Body of pancreas (tissue), 4 donors: Measurements from ENCODE around the gene GLI1. TPM values are rescaled to one million over a fixed set of nuclear protein-coding genes. Genes with fewer than 3 reads are reported as not detected.
"Not testable (repeated sequence)": the region's sequence is repeated elsewhere in the genome, so short reads cannot be mapped to it uniquely, and the experiment has no call there.

Experiments
- ATAC-seq: fragments of 150-250 bp; one replicate; pipeline ENCODE4 v1.9.1; 2016
- DNase-seq, 4 donors: peaks; one replicate each; pipeline ENCODE4 v3.0.0-alpha.2; 2019
- H3K27ac ChIP-seq, 4 donors: fragments of 200-600 bp; sonication (generic); 1 replicate in 3 of 4; 2 replicates in 1 of 4; pipeline versions ENCODE4 v1.5.1 to v1.6.1; 2016 to 2019; ENCODE audit warnings: mild to moderate bottlenecking in 1 of 4, mixed read lengths in 1 of 4, moderate library complexity in 1 of 4
- H3K27me3 ChIP-seq, 2 donors: fragments of 200-600 bp; sonication (generic); one replicate each; pipeline ENCODE4 v1.6.0; 2016; ENCODE audit warnings: mild to moderate bottlenecking in 1 of 2
- H3K36me3 ChIP-seq, 2 donors: fragments of 200-600 bp; sonication (generic); replicated peaks in 1 of 2; 2 replicates each; pipeline ENCODE4 v1.5.1; 2016; ENCODE audit warnings: low read depth in 2 of 2; ENCODE audit not compliant: insufficient read depth in 1 of 2
- H3K4me1 ChIP-seq: fragments of 200-600 bp; sonication (generic); one replicate; pipeline ENCODE4 v1.6.0; 2016
- H3K4me3 ChIP-seq, 2 donors: fragments of 200-600 bp; sonication (generic); 1 replicate in 1 of 2; 2 replicates in 1 of 2; pipeline ENCODE4 v1.5.1; 2016 to 2019
- H3K9me3 ChIP-seq, 3 donors: fragments of 200-600 bp; sonication (generic); 1 replicate in 2 of 3; 2 replicates in 1 of 3; pipeline ENCODE4 v1.5.1; 2016
- POLR2A ChIP-seq, 3 donors: fragments of 450-650 bp; IDR thresholded peaks; one replicate each; pipeline ENCODE4 v1.6.1; 2016; ENCODE audit warnings: antibody characterized with exemption in 3 of 3, mild to moderate bottlenecking in 2 of 3
- WGBS, 2 donors: methylation state at CpG; one replicate each; pipeline ENCODE4 v1.1.5; 2017; 5-methylcytosine and 5-hydroxymethylcytosine counted together
- intact Hi-C: fragments of 100-400 bp; cut with DNase I; formaldehyde crosslinking; loops from one replicate; pipeline ENCODE4 v1.15.1; 2023
- total RNA-seq, 2 donors: library from RNA; depleted of rRNA; stranded (reverse); fragments of >200 nt; gene quantifications; one replicate each; pipeline ENCODE4 v1.1.0, GENCODE V29; 2016
- TF ChIP-seq, protein P1 (sequence below), 7 experiments: fragments of 450-650 bp in 4 of 7; fragments of 200-600 bp in 3 of 7; sonication (generic) in 3 of 7; IDR thresholded peaks; one replicate each; pipeline ENCODE4 v1.5.1; 2016 to 2019; ENCODE audit warnings: antibody characterized with exemption in 7 of 7

Gene GLI1
- total RNA-seq = 1 to 10 TPM in 1 of 2 donors, not detected in 1; 1.0 TPM

DNA sequence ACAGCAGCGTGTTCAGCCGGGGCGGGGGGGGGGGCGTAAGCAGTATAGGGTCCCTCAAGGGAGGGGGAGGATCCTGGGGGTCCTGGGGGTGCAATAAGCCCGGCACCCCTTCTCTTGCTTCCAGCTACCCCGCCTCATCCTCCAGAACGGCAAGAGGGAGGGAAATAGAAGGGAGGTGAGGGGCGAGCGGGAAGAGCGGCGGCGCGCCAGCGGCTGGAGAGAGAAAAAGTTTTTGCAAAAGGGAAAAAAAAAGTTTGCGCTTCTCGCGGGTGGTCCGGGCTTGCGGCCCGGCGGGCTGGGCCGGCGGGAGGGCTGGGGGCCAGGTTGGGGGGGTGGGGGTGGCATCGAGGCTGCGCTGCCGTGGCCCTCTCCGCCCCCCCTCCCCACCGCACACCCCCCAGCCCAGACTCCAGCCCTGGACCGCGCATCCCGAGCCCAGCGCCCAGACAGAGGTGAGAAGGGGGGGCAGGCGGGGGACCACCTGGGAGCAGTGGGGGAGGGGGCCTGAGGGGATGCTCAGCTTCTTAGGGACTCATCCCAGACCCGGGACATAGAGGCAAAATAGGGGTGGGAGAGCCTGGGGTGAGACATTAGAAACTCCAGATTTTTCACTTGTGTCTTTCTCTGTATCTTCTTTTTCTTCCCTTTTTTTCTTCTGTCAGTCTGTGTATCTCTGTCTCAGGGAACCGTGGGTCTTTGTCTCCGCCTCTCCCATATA lies at the start of gene GLI1:
TSS of gene GLI1 (plus strand) at position 36 of the 718 bp plus-strand sequence. CDS start 3,907 bp downstream, outside the sequence.
- H3K27ac ChIP-seq = peak within 1 kb of the TSS; percentile 16 to 70 (median 56)
- intact Hi-C loops = no loop called here
- TF ChIP-seq, protein P1, sequence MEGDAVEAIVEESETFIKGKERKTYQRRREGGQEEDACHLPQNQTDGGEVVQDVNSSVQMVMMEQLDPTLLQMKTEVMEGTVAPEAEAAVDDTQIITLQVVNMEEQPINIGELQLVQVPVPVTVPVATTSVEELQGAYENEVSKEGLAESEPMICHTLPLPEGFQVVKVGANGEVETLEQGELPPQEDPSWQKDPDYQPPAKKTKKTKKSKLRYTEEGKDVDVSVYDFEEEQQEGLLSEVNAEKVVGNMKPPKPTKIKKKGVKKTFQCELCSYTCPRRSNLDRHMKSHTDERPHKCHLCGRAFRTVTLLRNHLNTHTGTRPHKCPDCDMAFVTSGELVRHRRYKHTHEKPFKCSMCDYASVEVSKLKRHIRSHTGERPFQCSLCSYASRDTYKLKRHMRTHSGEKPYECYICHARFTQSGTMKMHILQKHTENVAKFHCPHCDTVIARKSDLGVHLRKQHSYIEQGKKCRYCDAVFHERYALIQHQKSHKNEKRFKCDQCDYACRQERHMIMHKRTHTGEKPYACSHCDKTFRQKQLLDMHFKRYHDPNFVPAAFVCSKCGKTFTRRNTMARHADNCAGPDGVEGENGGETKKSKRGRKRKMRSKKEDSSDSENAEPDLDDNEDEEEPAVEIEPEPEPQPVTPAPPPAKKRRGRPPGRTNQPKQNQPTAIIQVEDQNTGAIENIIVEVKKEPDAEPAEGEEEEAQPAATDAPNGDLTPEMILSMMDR (IDR thresholded peaks at IDR 0.05) = no peak
- TF ChIP-seq POLR2A (IDR thresholded peaks at IDR 0.05) = no peak
- ATAC-seq = no peak
- no peak for DNase-seq
- H3K36me3 ChIP-seq = no peaks in the 10 kb centered on the region
- WGBS, 2 donors = 1 to 2% methylated on average over 24 to 35 of the region's 36 CpGs
- peaks cover 22% of the 10 kb centered on the region for H3K4me1 ChIP-seq
- H3K4me3 ChIP-seq = peak within 1 kb of the TSS; percentile 40 to 75
- no peaks in the 10 kb centered on the region for H3K9me3 ChIP-seq
- no peaks in the 10 kb centered on the region for H3K27me3 ChIP-seq

DNA sequence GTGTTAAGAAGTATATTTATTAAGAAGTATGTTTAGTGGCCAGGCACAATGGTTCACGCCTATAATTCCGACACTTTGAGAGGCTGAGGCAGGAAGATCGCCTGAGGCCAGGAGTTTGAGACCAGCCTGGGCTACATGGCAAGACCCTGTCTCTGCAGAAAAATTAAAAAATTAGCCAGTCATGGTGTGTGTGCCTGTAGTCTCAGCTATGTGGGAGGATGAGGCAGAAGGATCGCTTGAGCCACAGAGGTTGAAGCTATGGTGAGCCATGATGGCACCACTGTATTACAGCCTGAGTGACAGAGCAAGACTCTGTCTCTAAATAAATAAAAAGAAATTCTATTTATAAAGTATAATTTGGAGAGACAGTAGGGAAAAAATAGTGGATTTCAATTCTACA lies 49.1 kb upstream of the GLI1 start:
- no peak for DNase-seq
- ATAC-seq = no peak
- 96 to 100% methylated on average over 4 of the region's 4 CpGs for WGBS, 2 donors
- intact Hi-C loops = no loop called here
- Histone ChIP-seq H3K36me3 (no peaks in the 10 kb centered on the region), H3K27me3 (no peaks in the 10 kb centered on the region), H3K9me3 (no peaks in the 10 kb centered on the region), H3K4me3 (no peak overlapping the region), H3K27ac (no peak overlapping the region), H3K4me1 (peaks cover 3% of the 10 kb centered on the region)
- TF ChIP-seq POLR2A (IDR thresholded peaks at IDR 0.05) = no peak
- TF ChIP-seq, protein P1 (IDR thresholded peaks at IDR 0.05) = no peak

DNA sequence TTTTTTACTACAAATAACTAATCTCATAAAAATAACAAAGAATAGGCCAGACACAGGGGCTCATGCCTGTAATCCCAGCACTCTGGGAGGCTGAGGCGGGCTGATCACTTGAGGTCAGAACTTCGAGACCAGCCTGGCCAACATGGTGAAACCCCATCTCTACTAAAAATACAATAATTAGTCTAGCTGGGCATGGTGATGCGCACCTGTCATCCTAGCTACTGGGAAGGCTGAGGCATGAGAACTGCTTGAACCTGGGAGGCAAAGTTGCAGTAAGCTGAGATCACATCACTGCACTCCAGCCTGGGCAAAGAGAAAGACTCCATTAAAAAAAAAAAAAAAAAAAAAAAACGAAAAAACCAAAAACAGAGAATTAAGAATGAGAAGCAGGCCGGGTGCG lies 45.4 kb upstream of the GLI1 start:
- H3K4me1 ChIP-seq = peaks cover 23% of the 10 kb centered on the region
- 80 to 89% methylated on average over 6 of the region's 6 CpGs for WGBS, 2 donors
- DNase-seq, H3K27ac ChIP-seq, H3K36me3 ChIP-seq, H3K4me3 ChIP-seq, H3K9me3 ChIP-seq, intact Hi-C loops, ATAC-seq, H3K27me3 ChIP-seq: not testable (repeated sequence)

DNA sequence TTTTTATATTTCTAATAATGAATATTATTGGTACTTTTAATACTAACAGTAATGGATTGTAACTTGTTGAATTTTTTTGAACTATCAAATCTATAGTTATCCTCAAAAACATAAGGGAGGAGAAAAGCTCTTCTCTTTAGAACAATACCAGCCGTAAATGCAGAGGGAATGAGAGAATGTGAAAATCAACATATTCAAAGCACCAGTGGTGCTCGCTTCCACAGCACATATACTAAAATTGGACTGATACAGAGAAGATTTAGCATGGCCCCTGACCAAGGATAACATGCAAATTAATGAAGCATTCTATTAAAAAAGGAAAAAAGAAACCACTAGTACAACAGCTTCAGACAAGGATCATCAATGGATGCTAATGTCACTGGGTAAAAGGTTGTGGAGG lies 44.5 kb upstream of the GLI1 start:
- H3K36me3 ChIP-seq = no peaks in the 10 kb centered on the region
- H3K4me1 ChIP-seq = peaks cover 23% of the 10 kb centered on the region
- intact Hi-C loops = no loop called here
- 87 to 95% methylated on average over 2 of the region's 2 CpGs for WGBS, 2 donors
- no peaks in the 10 kb centered on the region for H3K9me3 ChIP-seq
- no peak overlapping the region for H3K27ac ChIP-seq
- DNase-seq (no peak), ATAC-seq (no peak)
- TF ChIP-seq, protein P1 (IDR thresholded peaks at IDR 0.05) = no peak
- TF ChIP-seq POLR2A (IDR thresholded peaks at IDR 0.05) = no peak
- no peak overlapping the region for H3K4me3 ChIP-seq
- H3K27me3 ChIP-seq = no peaks in the 10 kb centered on the region

DNA sequence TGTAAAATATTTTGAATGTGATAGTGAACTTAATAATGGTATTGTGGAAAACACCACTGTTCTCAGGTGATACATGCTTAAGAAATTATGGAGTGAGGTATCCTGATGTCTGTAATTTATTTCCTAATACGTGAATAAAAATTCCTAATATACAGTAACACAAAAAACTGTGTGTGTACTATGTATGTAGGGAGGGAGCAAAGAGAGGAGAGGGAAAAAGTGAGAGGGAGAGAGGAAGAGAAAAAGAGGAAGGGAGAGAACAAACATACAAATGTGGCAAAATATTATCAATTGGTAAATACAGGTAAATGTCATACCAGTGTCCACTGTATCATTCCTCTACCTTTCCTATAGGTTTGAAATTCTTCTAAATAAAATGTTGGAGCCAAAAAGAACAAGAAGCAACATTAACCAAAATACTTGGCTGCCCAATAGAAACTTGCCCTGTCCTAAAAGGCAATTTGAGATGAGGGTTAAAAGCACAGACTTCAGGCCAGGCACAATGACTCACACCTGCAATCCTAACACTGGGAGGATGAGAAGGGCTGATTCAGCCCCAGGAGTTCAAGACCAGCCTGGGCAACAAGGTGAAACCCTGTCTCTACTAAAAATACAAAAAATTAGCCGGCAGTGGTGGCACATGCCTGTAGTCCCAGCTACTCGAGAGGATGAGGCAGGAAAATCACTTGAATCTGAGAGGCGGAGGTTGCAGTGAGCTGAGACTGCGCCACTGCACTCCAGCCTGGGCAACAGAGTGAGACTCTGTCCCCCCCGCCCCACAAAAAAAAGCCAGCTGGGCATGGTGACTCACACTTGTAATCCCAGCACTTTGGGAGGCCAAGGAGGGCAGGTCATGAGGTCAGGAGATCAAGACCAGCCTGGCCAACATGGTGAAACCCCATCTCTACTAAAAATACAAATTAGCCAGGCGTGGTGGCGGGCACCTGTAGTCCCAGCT lies 43.3 kb upstream of the GLI1 start:
- Histone ChIP-seq H3K9me3 (no peaks in the 10 kb centered on the region), H3K27ac (no peak overlapping the region), H3K4me1 (peaks cover 23% of the 10 kb centered on the region), H3K27me3 (no peaks in the 10 kb centered on the region), H3K4me3 (no peak overlapping the region), H3K36me3 (no peaks in the 10 kb centered on the region)
- intact Hi-C loops = no loop called here
- no peak for TF ChIP-seq POLR2A (IDR thresholded peaks at IDR 0.05)
- TF ChIP-seq, protein P1 (IDR thresholded peaks at IDR 0.05) = no peak
- no peak for ATAC-seq
- DNase-seq = no peak
- 84 to 85% methylated on average over 4 to 8 of the region's 8 CpGs for WGBS, 2 donors
